GM10266 (cell line): ENCODE data around the gene YY2.
A peak's percentile ranks its signal among the peaks of the same experiment; 100 is the strongest.

Experiments used
- DNase-seq: peaks from one replicate; pipeline ENCODE4 v3.0.0; 2012; ENCODE audit errors: extremely low spot score
- TF ChIP-seq, protein P1 (sequence below): IDR thresholded peaks from 2 replicates; pipeline ENCODE4 v1.5.1; 2012; ENCODE audit warnings: mild to moderate bottlenecking, low read depth; ENCODE audit not compliant: control insufficient read depth, insufficient read depth; ENCODE audit errors: missing control alignments

YY2 gene

DNA sequence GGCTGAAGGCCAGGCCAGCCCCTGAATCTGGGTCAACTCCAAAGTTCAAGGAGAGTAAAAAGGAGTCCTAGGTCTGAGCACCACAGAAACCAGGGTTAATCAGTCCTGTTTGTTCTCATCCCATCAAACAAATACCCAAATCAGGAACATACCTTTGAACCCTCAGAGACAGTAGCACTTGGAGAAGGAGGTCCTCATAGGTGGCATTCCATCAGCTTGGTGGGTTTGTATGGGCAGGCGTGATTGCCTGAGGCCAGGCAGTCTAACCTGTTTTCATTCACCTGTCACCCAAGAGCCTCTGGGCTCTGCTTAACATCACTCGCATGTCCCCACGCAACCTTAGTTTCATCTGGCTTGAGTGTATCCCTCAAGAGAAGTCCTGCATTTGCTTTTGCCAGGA lies 33.9 kb upstream of the YY2 start:
- DNase-seq: no peak
- TF ChIP-seq, protein P1, sequence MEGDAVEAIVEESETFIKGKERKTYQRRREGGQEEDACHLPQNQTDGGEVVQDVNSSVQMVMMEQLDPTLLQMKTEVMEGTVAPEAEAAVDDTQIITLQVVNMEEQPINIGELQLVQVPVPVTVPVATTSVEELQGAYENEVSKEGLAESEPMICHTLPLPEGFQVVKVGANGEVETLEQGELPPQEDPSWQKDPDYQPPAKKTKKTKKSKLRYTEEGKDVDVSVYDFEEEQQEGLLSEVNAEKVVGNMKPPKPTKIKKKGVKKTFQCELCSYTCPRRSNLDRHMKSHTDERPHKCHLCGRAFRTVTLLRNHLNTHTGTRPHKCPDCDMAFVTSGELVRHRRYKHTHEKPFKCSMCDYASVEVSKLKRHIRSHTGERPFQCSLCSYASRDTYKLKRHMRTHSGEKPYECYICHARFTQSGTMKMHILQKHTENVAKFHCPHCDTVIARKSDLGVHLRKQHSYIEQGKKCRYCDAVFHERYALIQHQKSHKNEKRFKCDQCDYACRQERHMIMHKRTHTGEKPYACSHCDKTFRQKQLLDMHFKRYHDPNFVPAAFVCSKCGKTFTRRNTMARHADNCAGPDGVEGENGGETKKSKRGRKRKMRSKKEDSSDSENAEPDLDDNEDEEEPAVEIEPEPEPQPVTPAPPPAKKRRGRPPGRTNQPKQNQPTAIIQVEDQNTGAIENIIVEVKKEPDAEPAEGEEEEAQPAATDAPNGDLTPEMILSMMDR: no peak

DNA sequence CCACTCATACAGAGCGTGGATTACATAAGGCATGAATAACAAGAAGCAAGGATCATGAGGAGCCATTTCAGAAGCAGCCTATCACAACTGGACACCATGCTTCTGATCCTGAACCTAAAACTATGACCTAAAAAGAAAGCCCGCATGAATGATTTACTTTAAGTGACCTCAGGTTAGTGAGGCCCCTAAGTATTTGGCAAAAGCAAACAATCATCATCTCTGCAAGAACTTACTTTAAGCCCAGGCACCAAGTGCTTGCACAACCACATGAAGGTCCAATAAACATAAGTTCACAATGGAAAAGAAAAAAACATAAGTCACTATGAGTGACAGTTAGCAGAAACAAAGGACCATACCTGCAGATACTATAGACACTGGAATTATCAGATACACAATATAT lies 24.3 kb upstream of the YY2 start:
- TF ChIP-seq, protein P1: no peak
- DNase-seq: no peak

DNA sequence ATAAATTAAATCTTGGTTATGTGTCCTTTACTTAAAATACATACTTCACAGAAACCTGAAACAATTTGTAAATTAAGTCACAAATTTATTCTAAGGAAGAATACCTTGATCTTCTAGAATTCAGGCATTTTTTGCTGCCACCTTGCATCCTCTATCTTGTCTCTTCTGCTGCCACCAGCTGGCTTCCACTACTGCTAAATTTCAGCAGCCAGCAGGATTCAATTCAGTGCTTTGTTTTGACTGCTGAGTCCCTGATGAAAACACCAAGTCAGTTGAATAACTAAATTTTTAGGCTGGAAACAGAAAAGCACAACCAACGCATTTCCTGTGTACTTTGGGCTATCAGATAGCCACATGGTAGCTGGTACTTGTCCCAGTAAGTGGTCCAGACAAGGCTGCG lies 18.7 kb upstream of the YY2 start:
- TF ChIP-seq, protein P1: no peak
- no peak for DNase-seq

DNA sequence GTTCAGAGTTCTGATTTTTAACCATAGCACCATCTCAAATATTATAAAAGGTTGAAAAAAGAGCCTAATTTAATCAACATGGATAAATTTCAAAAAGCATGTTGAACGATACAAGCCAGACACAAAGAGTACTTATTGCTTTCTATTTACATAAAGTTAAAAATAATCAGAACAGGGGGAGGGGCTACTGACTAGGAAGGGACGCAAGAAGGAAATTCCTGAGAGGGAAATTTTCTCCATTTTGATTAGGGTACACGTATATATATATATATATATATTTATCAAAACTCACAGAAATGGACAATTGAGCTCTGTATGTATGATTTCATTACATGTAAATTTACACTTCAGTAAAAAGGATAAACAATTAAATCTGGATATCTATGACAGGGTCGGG lies 16.9 kb upstream of the YY2 start:
- no peak for DNase-seq
- TF ChIP-seq, protein P1: no peak

DNA sequence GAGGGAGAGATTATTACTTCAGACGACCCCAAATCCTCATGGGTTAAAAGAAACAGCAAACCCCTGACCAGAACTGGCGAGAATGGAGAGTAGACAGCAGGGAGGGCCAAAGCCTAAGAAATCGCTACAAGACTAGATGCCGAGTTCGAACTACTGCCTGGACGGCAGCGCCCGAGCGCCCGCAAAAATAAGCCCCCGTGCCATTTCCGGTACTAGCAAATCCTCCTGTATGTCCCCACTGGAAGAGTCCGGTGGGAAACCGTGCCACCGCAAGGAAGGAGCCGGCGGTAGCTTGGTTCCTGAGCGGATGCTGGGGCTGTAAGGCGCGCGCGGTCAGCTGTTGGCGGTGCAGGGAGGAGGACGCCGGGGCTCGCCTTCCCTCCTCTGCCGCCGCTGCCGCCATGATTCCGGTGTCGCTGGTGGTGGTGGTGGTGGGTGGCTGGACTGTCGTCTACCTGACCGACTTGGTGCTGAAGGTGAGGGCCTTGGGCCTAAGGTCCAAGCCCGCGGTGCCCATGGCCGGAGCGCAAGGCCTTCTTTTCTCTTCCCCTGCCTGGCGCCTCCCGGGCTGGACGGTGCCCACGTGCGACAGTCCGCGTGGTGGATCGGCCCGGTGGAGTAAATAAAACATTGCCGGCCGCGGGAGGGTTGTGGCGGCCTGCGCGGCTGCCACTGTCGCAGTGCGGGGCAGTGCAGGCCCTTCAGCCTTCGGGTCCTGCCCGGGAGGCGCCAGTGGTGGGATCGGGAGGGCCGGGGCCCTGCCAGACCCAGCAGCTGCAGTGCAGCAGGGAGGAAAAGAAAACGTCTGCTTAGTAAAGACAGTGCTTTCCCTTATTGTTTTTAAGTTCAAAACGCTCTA lies 16.2 kb upstream of the YY2 start, which contains the start of gene MBTPS2:
Gene MBTPS2 (plus strand): TSS at position 284 of the 859 bp plus-strand sequence. CDS start 118 bp downstream, at position 402.
- TF ChIP-seq, protein P1: peak; percentile 14
- peak; percentile 42 for DNase-seq

DNA sequence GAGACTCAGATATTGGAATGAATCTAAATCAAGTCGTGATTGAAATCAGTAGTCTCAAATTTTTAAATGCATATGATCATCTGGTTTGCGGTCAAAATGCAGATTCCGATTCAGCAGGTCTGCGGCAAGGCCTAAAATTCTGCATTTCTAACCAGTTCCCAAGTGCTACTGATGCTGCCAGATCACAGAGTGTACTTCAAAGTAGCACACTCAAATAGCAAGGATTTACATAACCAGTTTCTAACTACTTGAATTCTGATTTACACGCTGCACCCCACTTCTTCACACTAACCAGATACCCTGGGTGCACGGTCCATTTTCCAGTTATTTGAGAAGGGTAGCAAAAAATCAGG lies 15.6 kb upstream of the YY2 start:
- no peak for DNase-seq
- TF ChIP-seq, protein P1: no peak

DNA sequence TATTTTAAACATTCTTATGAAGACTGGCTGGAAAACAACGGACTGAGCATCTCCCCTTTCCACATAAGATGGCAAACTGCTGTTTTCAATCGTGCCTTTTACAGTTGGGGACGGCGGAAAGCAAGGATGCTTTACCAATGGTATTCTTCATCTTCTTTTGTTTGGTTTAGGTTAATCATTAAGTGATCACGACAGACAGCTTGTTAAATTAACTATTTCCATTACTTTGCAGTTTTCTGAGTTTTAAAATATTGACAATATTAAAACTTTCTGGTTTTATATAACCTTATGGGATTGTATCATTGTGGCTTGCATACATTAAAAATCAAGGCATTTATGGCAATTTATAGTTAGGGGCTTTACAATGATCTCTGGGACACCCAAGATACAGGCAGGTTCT lies 12.6 kb upstream of the YY2 start:
- TF ChIP-seq, protein P1: no peak
- DNase-seq: no peak
